ENCODE data around the gene PSMB11. TPM values are rescaled to one million over a fixed set of nuclear protein-coding genes. Genes with fewer than 3 reads are reported as not detected.

The PSMB11 gene
- total RNA-seq, 2 donors from 2014 or later = not detected

DNA sequence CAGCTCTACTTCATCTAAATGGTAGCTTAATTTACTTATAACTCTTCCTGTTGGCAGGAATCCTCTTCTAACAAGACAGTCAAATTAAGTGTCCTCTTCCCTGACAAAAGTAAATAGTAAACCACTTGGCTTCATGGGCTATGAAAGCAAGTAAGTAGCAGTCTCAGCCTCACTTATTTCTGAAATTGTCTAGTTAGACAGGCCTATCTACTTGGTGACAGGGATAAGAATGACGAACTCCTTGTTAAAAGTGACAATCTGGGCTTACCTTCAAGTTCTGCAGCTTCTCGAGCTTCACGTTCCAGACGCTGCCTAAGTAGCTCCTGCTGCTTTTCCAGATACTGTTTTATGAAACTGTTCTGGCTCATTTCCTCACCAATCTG is 48.2 kb downstream of the PSMB11 start:
- no peak overlapping the region for H3K4me3 ChIP-seq
- TF ChIP-seq, protein P1, sequence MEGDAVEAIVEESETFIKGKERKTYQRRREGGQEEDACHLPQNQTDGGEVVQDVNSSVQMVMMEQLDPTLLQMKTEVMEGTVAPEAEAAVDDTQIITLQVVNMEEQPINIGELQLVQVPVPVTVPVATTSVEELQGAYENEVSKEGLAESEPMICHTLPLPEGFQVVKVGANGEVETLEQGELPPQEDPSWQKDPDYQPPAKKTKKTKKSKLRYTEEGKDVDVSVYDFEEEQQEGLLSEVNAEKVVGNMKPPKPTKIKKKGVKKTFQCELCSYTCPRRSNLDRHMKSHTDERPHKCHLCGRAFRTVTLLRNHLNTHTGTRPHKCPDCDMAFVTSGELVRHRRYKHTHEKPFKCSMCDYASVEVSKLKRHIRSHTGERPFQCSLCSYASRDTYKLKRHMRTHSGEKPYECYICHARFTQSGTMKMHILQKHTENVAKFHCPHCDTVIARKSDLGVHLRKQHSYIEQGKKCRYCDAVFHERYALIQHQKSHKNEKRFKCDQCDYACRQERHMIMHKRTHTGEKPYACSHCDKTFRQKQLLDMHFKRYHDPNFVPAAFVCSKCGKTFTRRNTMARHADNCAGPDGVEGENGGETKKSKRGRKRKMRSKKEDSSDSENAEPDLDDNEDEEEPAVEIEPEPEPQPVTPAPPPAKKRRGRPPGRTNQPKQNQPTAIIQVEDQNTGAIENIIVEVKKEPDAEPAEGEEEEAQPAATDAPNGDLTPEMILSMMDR (IDR thresholded peaks at IDR 0.05) = no peak
- H3K27me3 ChIP-seq (replicated peaks; ENCODE audit: insufficient read depth) = no peaks in the 10 kb centered on the region
- peaks cover 59% of the 10 kb centered on the region for H3K36me3 ChIP-seq
- ATAC-seq (ENCODE audit: insufficient number of reproducible peaks, low FRiP score, low read depth) = no peak
- DNase-seq (ENCODE audit: low spot score) = no peak
- peaks cover 11 to 20% of the 10 kb centered on the region in 2 donors for H3K4me1 ChIP-seq (ENCODE audit: control insufficient read depth in 1 of 2, low read depth in 2 of 2)
- no peak overlapping the region for H3K27ac ChIP-seq
- H3K9me3 ChIP-seq = no peaks in the 10 kb centered on the region

DNA sequence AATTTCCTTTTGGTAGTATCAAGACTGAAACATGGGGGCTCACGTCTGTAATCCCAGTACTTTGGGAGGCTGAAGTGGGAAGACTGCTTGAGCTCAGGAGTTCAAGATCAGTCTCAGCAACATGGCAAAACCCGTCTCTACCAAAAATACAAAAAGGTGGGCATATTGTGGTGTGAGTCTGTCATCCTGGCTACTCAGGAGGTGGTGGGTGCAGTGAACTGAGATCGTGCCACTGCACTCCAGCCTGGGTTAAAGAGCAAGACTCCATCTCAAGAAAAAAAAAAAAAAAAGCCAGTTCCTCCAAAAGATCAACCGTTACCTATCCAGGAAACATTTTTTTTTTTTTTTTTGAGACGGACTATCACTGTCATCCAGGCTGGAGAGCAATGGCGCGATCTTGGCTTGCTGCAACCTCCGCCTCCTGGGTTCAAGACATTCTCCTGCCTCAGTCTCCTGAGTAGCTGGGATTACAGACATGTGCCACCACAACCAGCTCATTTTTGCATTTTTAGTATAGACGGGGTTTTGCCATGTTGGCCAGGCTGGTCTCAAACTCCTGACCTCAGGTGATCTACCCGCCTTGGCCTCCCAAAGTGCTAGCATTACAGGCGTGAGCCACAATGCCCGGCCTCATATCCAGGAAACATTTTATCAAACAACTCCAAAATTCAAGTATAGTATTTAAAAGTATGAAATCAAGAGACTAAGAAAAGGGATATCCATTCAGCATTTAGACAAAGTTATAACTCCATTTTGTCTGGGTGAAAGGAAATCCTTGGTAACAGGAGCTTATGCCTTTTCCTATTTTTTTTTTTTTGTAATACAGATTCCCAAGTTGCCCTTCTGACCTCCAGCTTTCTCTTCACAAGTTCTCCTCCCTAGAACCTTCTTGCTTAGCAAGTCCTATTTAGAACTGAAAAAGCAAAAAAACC is 49.5 kb downstream of the PSMB11 start:
- TF ChIP-seq, protein P1 (IDR thresholded peaks at IDR 0.05) = no peak
- DNase-seq (ENCODE audit: low spot score) (no peak), ATAC-seq (ENCODE audit: insufficient number of reproducible peaks, low FRiP score, low read depth) (no peak)
- peaks cover 13 to 22% of the 10 kb centered on the region in 2 donors for H3K4me1 ChIP-seq (ENCODE audit: control insufficient read depth in 1 of 2, low read depth in 2 of 2)
- H3K4me3 ChIP-seq = no peak overlapping the region
- peaks cover 48% of the 10 kb centered on the region for H3K36me3 ChIP-seq
- H3K9me3 ChIP-seq = no peaks in the 10 kb centered on the region
- no peak overlapping the region for H3K27ac ChIP-seq
- H3K27me3 ChIP-seq (replicated peaks; ENCODE audit: insufficient read depth) = no peaks in the 10 kb centered on the region

DNA sequence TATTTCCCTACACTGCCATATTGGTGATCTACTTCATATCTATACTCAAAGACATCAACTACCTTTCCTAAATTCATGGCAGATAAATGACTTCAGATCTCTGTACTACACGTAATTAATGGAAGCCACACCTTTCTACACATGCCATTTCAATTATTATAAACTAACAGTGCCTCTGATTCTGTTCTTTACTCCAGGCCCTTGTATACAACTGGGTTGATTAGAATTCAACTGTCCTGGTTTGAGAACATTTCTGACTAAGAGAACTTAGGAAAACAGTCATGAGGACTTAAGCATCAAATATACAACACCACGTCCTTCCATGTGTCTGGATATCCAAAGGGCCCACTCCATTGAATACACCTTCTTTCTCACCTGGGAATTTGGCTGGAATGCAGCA is 51.1 kb downstream of the PSMB11 start:
- Histone ChIP-seq H3K27ac (no peak overlapping the region), H3K4me3 (peak overlapping the region; percentile 78), H3K36me3 (peaks cover 42% of the 10 kb centered on the region), H3K4me1 (ENCODE audit: control insufficient read depth in 1 of 2, low read depth in 2 of 2) (peaks cover 19 to 33% of the 10 kb centered on the region in 2 donors), H3K9me3 (no peaks in the 10 kb centered on the region), H3K27me3 (replicated peaks; ENCODE audit: insufficient read depth) (no peaks in the 10 kb centered on the region)
- TF ChIP-seq, protein P1 (IDR thresholded peaks at IDR 0.05) = no peak
- no peak for DNase-seq (ENCODE audit: low spot score)
- ATAC-seq (ENCODE audit: insufficient number of reproducible peaks, low FRiP score, low read depth) = no peak

DNA sequence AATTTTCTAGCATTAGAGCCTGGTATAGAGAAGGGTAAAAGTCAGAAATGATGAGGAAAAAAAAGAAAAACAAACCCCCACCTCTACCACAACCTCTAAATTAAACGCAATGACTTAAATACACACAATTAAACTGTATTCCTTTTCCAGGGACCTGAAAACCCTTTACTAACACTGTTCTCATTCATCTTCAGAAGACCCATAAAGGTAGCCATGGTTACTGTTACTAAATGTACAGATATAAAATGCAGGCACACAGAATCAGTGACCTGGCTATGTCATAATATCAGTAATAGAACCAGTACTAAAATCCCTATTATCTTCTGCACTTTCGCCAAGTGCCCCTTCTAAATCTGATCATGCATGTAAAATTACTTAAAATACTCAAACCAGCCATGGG is 51.5 kb downstream of the PSMB11 start:
- H3K27me3 ChIP-seq (replicated peaks; ENCODE audit: insufficient read depth) = no peaks in the 10 kb centered on the region
- no peak overlapping the region for H3K27ac ChIP-seq
- TF ChIP-seq, protein P1 (IDR thresholded peaks at IDR 0.05) = no peak
- no peaks in the 10 kb centered on the region for H3K9me3 ChIP-seq
- ATAC-seq (ENCODE audit: insufficient number of reproducible peaks, low FRiP score, low read depth) (no peak), DNase-seq (ENCODE audit: low spot score) (no peak)
- H3K36me3 ChIP-seq = peaks cover 46% of the 10 kb centered on the region
- H3K4me3 ChIP-seq = peak overlapping the region; percentile 78
- peaks cover 19 to 33% of the 10 kb centered on the region in 2 donors for H3K4me1 ChIP-seq (ENCODE audit: control insufficient read depth in 1 of 2, low read depth in 2 of 2)

Other genes starting within 250 kb of the PSMB11 start
- gene SLC7A7, start 226.8 kb upstream of the PSMB11 start, total RNA-seq = 10 to 100 TPM; 34.4 to 38.5 TPM
- 10 to 100 TPM; 17.3 to 65.0 TPM for gene MRPL52, start 212.3 kb upstream of the PSMB11 start, total RNA-seq
- 100 to 1,000 TPM; 160 to 182 TPM for gene MMP14, start 205.6 kb upstream of the PSMB11 start, total RNA-seq
- 100 to 1,000 TPM; 158 to 209 TPM for gene LRP10, start 170.5 kb upstream of the PSMB11 start, total RNA-seq
- gene REM2, start 159.0 kb upstream of the PSMB11 start, total RNA-seq = under 1 TPM in 1 of 2 donors, not detected in 1; 0.28 TPM
- 100 to 1,000 TPM in 1 of 2 donors, 10 to 100 TPM in 1; 75.9 to 731 TPM for gene RBM23, start 123.1 kb upstream of the PSMB11 start, total RNA-seq
- gene PRMT5, start 112.8 kb upstream of the PSMB11 start, total RNA-seq = 10 to 100 TPM; 27.8 to 30.5 TPM
- 10 to 100 TPM; 31.4 to 47.7 TPM for gene HAUS4, start 85.1 kb upstream of the PSMB11 start, total RNA-seq
- gene AJUBA, start 59.7 kb upstream of the PSMB11 start, total RNA-seq = 10 to 100 TPM in 1 of 2 donors, 1 to 10 TPM in 1; 9.7 to 35.3 TPM
- 10 to 100 TPM in 1 of 2 donors, 1 to 10 TPM in 1; 9.3 to 19.7 TPM for gene C14orf93, start 32.1 kb upstream of the PSMB11 start, total RNA-seq
- 10 to 100 TPM; 47.4 to 79.7 TPM for gene PSMB5, start 7.3 kb upstream of the PSMB11 start, total RNA-seq
- gene CDH24, start 15.3 kb downstream of the PSMB11 start, total RNA-seq = 1 to 10 TPM; 1.1 to 6.2 TPM
- gene ACIN1, start 52.9 kb downstream of the PSMB11 start, total RNA-seq = 100 to 1,000 TPM; 117 to 154 TPM
- 10 to 100 TPM; 18.0 to 18.4 TPM for gene C14orf119, start 53.3 kb downstream of the PSMB11 start, total RNA-seq
- gene CIROP, start 62.8 kb downstream of the PSMB11 start, total RNA-seq = 1 to 10 TPM in 1 of 2 donors, not detected in 1; 1.1 TPM
- not detected for gene CEBPE, start 77.0 kb downstream of the PSMB11 start, total RNA-seq
- 10 to 100 TPM; 18.4 to 28.0 TPM for gene SLC7A8, start 141.4 kb downstream of the PSMB11 start, total RNA-seq
- not detected for gene RNF212B, start 195.7 kb downstream of the PSMB11 start, total RNA-seq
- 1 to 10 TPM; 4.6 to 6.2 TPM for gene HOMEZ, start 243.9 kb downstream of the PSMB11 start, total RNA-seq